HUDEP-2 (cell line): Measurements from ENCODE around the gene SMIM23.
"Not testable (repeated sequence)": the region's sequence is repeated elsewhere in the genome, so short reads cannot be mapped to it uniquely, and the experiment has no call there.

Source experiments
- DNase-seq, 76 experiments: peaks; one replicate each; lab custom pipeline; 2025; ENCODE audit not compliant: unreplicated experiment in 76 of 76; lab: John Stamatoyannopoulos, UW

The SMIM23 gene

DNA sequence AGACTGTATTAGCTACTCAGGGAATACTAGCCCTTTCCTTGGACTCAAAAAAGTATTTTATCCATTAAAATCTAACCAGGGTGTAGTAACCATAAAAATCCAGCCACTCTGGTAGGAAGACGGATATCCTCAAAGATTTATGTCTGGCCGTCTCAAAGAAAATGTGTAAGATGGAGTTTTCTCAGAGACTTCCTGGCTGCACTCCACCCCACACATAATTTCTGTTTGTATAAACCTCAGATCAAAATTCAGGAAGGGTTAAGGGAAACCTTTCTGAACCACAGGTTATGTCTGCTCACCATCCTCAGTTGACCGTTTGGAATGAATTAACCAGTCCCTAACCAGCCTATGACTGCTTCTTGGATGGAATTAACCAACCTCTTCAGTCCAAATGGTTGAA is 13.8 kb upstream of the SMIM23 start:
- DNase-seq, result no peak

DNA sequence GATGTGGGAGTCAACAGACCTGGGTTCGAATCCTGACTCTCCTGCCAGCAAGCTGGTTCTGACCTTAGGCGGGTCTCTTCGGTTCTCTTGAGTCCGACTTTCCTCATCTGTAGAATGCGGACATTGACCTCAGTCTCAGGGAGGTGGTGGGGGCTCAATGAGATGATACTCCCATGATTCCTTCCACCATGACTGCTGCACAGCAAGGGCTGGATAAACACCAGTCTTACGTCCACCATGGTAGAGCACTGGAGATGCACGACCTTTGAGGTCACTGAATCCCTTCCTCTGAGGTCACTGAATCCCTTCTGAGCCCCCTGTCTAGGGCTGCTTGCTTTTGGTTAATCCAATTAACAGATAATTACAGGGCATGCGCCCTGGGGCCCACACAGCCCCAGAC is 12.5 kb upstream of the SMIM23 start:
- no peak for DNase-seq

DNA sequence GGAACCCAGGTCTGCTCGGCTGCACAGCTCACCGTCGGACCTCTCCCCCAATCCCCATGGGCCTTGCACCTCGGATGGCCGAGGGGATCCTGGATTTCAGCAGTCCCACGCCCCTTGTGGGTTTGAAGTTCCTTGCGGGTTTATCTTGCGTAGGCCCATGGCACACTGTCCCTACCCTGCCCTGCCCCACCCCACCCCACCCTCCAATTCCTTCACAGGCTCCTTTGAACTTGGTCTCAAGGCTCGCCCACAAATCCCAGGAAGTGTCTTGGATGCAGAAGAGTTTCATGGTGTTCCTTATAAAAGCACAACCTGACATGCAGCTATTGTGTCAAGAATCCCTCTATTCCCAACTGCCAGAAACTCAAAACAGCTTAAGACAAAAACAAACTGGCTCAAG is 11.2 kb upstream of the SMIM23 start:
- DNase-seq, result no peak

DNA sequence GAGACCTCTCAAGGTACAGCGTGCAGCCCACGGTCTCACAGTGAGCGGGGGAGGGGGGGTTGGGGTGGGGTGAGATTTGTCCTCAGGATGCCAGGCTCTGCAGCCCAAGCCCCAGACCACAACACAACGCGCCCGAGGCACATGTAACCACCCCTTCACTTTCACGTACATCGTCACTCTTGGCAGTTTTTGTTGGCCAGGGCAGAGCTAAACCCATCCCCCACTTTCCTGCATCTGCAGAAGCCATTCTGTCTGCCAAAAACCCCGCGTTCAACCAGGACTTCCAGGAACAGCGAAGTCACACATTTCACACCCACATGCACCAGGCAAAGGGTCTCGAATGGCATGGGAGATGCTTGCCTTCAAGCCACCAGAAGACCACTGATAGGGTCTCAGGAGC is 9.4 kb upstream of the SMIM23 start:
- no peak for DNase-seq

DNA sequence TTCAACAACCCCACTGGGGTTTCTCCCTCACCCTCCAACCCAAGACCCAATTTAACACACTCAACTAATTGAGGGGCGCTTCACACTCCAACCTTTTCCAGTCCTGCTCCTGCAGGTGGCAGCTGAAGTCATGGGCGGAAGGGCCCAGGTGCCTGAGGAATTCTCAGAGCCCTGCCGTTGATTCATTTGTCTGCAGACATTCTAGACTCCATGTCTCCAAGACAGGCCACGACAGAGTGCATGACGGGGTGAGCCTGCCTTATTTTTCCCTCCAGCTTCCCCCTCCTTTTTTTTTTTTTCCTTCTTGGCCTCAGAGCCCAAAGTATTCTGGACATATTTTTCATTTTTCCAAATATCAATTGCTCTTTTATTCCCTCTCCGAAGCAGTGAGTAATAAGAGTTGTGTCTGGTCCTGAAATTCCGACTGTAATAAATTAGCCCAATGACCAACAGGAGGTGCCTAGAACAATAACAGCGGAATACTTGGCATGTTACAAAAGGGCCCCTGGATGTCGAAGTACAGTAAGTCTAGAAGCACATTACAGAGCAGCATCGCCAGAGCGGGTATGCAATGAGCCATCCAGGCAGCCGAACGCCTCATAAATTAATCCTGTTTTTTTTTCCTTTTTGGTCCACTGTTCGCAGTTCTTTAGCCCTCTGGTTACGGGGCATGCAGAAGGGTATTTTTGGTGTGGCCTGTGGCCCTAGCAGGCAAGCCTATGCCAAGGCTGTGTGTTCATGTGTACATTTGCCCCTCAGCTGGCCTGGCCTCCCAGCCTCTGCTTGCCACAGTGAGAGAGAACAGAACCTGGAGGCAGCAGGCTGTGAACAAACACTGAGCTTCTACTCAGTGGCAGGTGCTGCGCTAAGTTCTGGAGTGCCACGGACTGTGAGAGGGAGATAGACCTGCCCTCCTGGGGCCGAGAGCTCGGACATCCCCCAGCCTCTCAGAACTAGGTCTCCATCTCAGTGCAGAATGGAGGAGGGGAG is 8.6 kb upstream of the SMIM23 start:
- no peak for DNase-seq

DNA sequence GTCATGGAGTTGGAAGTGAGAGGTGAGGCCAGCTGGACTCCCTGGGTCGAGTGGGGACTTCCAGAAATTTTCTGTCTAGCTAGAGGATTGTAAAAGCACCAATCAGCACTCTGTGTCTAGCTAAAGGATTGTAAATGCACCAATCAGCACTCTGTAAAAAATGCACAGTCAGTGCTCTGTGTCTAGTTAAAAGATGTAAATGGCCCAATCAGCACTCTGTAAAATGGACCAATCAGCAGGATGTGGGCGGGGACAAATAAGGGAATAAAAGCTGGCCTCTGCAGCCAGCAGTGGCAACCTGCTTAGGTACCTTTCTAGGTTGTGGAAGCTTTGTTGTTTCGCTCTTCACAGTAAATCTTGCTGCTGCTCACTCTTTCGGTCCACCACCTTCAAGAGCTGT is 3.9 kb upstream of the SMIM23 start:
- DNase-seq, result not testable (repeated sequence)

DNA sequence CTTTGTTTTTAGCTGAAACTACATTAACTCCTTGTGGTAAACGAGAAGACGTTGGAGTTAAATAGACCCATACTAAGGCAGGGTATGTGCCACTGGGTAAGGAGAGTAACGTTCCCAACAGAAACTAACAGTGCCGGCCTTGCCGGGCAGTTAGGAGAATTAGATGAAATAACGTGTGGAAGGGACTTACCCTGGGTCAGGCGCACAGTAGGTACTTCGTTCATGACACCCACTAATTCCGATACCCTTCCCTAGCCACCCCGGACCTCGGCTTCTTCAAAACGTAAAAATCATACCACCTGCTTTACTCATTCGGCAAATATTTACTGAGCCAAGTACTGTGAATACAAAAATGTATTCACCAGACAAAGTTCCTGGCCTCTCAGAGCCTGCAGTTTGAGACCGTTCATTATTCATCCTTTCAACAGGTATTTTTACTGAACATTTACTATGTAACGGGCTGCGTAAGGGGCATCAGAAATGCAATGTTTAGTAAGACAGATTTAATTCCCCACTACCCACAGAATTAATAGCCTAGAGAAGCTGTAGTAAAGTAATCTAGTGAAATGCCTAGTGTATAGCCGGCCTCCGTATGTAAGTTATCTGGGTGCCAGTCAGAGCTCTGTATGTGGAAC is 3.2 kb upstream of the SMIM23 start:
- DNase-seq, result no peak

DNA sequence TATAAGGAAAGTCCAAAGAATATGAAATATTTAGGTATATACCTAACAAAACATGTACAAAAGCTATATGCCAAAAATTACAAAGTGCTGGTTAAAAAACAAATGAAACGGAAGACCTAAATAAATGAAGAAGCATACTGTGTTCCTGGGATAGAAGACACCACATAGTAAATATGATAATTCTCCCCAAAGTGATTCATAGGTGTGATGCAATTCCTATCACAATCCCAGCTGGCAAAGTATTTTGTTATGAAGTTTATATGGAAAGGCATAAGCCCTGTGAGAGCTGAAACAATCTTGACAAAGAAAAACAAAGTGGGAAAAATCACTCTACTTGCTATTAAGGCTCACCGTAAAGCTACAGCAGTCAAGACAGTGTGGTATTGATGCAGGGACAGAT is 2.6 kb upstream of the SMIM23 start:
- no peak for DNase-seq

DNA sequence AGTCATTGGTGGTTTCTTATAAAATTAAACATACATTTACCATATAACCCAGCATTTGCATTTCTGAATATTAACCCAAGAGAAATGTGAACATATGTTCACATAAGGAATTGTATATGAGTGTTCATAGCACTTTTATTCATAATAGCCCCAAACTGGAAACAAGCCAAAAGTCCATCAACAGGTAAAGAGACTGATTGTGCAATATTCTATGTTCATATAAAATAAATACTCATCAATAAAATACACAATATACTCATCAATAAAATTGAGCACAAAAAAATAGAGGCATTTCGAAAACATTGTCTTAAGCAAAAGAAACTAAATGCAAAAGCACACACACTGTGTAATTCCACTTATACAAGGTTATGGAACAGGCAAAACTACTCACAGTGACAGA is 3.7 kb downstream of the SMIM23 start:
- no peak for DNase-seq

DNA sequence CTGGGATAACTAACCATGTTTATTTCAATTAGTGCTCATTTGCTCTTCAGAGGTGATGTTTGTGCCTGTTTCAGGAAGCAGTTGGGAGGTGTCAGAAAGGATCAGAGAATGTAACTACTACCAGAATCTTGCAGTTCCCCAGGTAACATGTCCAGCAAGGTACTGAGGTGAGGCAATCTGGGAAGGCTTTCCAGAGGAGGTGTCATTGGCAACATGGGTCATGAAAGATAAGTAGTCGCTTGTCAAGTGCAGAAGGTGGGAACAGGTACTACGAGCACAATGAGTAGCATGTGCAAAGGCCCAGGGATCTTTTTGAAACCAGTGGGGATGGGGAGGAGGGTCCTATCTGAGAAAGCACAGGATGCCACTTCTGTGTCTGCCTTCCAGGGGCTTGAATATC is 4.8 kb downstream of the SMIM23 start:
- no peak for DNase-seq

DNA sequence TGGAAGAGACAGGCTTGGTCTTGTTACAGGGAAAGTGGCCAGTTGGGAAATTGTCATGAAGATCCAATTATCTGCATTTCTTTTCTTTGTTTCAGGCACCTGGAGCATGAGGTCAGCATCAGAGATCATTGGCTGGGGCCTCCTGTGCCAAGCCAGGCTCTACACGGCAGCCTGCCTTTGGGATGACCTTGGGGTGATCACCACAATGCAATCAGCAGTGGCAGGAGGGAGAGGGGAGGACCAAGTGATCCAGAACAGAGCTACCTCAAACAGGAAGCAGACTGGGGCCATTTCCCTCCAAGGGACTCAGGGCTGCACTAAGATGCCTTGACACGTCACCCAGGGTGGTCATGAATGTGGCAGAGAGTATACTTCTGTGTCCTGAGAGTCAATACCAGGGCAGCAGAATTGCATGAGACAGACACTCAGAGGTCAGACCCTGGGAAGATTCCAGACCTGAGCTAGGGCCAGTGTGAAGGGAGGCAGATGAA is 8.9 kb downstream of the SMIM23 start:
- DNase-seq, result no peak

DNA sequence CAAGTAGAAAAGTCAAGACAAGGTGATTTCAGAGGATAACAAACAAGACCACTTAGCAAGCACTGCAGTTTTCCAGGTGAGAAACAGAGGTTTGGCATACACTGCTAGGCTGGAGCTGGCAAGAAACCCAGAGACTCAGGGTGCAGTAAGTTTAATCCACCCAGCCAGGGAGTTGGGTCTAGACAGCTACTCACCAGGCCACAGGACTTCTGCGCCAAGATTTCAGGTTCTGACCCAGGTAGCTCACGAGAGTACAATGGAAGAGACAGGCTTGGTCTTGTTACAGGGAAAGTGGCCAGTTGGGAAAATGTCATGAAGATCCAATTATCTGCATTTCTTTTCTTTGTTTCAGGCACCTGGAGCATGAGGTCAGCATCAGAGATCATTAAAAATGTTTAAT is 9.8 kb downstream of the SMIM23 start:
- DNase-seq, result no peak

DNA sequence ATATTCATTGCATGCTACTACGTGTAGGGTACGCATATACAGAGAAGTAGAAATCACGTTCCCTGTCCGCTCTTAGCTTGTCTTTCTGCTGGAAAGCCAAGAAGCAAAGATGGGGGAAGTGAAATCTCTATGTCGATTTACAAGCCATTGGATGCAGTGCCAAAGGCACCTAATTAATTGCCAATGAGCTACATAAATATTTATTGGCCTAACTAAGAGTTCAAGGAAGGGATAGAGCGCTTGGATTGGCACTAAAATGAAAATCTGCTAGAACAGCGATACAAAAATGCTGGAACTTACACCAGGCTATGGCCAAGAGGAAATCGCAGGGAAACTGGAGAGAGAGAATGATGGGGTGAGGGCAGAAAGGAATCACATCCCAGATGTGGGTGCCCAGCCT is 10.8 kb downstream of the SMIM23 start:
- DNase-seq, result no peak

DNA sequence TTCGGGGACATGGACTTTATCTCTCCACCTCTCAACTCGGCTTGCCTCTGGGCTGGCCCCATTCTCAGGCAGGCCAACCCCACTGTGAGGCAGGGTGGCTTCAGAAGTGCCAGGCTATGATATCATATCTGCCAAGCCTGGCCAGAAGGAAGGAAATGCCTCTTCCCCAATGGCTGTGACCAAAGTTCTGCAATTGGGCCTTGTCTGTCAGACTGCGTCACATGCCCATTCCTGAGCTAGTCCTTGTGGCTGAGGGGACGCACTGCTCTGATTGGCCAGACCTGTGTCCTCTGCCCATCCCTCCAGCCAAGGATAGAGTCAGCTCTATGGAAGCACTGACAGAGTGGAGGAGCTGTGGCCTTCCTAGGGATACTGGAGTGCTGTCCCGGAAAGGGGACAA is 11.9 kb downstream of the SMIM23 start:
- DNase-seq, result no peak

DNA sequence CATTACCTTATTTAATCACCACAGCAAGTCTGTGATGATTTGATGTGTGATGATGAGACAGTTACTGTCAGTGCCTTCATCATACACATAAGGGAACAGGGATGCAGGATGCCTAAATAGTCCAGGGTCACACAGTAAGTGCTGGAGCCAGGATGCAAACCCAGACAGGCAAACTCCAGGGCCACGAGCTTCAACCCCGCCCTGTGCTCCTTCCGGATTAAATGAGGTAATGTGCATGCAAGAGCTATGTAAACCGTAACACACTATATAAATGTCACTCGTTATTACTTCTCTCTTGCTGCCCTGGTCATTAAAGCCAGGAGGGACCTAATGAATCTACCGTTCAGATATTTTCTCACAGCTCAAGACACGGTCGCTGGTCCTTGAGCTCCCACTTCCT is 12.8 kb downstream of the SMIM23 start:
- DNase-seq, result no peak

DNA sequence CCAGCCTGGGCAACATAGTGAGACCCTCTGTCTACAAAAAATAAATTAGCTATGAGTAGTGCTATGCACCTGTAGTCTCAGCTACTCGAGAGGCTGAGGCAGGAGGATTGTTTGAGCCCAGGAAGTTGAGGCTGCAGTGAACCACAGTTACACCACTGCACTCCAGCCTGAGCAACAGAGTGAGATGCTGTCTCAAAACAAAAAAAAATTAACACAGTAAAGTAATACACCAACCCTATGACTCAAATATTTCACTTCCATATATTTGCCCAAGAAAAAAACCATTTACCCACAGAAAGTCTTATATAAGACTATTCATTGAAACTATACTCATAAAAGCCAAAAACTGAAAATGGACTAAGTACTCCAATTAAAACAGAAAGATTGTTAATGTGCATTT is 16.2 kb downstream of the SMIM23 start:
- DNase-seq, result no peak

DNA sequence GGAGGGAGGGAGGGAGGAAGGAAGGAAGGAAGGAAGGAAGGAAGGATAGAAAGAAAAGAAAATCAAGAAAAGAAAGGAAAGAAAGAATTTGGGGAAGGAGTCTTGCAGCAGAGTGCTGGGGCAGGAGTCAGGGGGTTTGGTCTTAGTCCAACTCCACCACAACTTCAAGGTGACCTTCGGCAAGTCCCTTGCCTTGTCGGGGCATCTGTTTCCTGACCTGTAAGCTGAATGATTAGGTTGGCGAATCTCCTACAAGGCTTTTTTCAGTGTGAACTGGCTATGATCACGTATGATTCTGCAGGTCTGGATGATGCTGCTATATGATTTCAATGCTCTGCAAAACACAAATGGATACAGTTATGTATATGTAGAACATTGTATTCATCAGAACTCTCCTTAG is 20.1 kb downstream of the SMIM23 start:
- DNase-seq, result no peak

DNA sequence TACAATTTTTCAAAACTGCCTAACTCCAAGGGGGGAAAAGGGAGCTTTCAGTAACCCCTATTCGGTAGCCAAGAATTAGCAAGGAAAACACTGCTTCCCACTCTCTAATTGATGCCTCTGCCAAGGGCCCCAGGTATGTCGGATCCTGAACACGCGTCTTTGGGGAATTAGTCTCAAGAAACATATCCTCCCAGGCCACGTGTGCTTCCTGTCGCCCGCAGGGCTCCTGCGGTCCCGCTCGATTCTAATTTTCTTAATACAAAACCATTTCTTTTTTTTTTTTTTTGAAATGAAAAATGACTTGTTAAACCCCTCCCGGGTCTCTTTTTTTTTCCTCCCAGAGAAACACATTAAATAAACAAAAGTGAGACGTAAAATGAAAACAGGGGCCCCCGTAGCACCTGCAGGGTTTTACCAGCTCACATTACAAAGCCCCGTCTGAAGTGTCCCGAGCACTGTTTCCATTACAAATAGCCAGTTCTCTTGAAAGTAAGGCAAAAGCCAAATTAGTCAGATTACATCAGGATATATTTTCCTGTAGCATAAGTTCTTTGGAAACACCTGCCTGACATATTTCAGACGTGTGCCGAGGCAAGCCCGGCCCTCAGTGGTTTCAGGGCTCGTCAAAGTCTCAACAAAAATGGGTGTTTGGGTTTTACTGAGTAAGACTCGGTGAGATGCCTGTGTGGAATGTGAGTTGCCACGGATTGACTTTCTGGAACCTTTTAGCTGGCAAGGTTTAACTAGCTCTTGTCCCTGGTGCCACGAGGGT is 21.5 kb downstream of the SMIM23 start:
- no peak for DNase-seq

DNA sequence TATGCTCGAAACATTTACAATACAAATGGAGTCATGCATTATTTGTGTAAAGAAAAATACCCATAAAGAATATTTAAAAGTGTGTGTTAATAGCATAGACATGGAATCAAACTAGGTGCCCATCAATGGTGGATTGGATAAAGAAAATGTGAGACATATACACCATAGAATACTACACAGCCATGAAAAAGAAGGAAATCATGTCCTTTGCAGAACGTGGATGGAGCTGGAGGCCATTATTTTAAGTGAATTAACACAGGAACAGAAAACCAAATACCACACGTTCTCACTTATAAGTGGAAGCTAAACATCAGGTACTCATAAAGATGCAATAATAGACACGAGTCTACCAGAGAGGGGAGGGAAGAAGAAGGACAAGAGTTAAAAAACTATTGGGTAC is 22.8 kb downstream of the SMIM23 start:
- no peak for DNase-seq

DNA sequence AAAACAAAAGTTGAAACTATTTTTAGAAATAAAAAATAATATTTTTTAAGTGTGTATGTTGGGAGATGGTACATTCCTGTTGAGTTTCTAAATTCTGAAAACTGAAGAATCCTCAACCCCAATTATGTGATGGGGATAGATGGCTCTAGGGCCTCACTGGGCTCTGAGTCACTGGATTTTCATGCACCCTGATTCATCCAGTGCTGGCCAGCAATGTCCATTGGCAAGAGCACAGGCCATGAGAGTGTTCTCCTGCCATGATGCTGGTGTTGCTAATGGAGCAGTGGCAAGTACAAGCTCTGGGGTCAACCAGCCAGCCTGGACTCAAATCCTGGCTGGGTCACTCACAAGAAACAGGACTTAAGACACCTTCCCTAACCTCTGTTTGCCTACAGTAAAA is 23.3 kb downstream of the SMIM23 start:
- no peak for DNase-seq

DNA sequence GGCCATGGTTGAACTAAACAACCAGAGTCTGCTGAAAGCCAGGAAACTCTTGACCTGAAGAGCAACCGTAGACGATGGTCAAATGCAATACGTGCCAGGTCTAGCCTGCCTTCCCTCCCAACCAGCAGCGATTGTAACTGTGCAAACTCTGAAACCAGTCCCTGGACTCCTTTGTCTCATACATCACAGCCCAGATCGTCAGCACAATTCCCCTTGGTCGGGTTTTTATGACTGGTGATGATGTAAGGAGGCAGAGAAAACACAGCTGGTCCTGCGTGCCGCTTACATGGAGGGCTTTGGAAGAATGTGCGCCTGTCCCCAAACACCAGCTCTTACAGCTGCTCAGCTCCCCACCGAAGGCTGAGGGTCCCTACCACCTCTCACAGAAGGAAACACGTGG is 24.6 kb downstream of the SMIM23 start:
- no peak for DNase-seq
